GM23338 (cell line): Measurements from ENCODE around the gene GRIA1. TPM values are rescaled to one million over a fixed set of nuclear protein-coding genes. Genes with fewer than 3 reads are reported as not detected.

Experiments
- ATAC-seq: fragments of 200-7000 bp; cut with Tn5 transposase; 3 replicates; pipeline ENCODE4 v1.9.1; 2020
- DNase-seq: peaks from one replicate; pipeline ENCODE4 v3.0.0-alpha.2; 2015; ENCODE audit warnings: low spot score
- H2AFZ ChIP-seq: fragments of 200-600 bp; sonication (generic); 2 replicates; pipeline ENCODE4 v1.8.0; 2016; ENCODE audit warnings: antibody characterized with exemption, mild to moderate bottlenecking, moderate library complexity
- H3F3A ChIP-seq: fragments of 200-600 bp; sonication (generic); replicated peaks from 2 replicates; pipeline ENCODE4 v1.8.0; 2017; ENCODE audit warnings: antibody characterized with exemption, mixed run types, low read depth
- H3K27ac ChIP-seq: fragments of 200-600 bp; sonication (generic); 2 replicates; pipeline ENCODE4 v1.6.1; 2016; ENCODE audit warnings: low read depth
- H3K27me3 ChIP-seq: fragments of 200-600 bp; sonication (generic); 2 replicates; pipeline ENCODE4 v1.8.0; 2016; ENCODE audit warnings: mild to moderate bottlenecking, mixed run types, moderate library complexity; ENCODE audit not compliant: insufficient read depth
- H3K36me3 ChIP-seq: fragments of 200-600 bp; sonication (generic); 2 replicates; pipeline ENCODE4 v1.8.0; 2016; ENCODE audit warnings: mild to moderate bottlenecking; ENCODE audit not compliant: insufficient read depth
- H3K4me1 ChIP-seq: fragments of 200-600 bp; sonication (generic); 2 replicates; pipeline ENCODE4 v1.8.0; 2016; ENCODE audit warnings: mild to moderate bottlenecking, moderate library complexity; ENCODE audit not compliant: insufficient read depth
- H3K4me2 ChIP-seq: fragments of 200-600 bp; sonication (generic); 2 replicates; pipeline ENCODE4 v1.7.1; 2017; ENCODE audit warnings: mixed run types
- H3K4me3 ChIP-seq: fragments of 200-600 bp; sonication (generic); 2 replicates; pipeline ENCODE4 v1.6.1; 2016; ENCODE audit warnings: mixed run types
- H3K79me2 ChIP-seq: fragments of 200-600 bp; sonication (generic); replicated peaks from 2 replicates; pipeline ENCODE4 v1.8.0; 2017; ENCODE audit warnings: mild to moderate bottlenecking; ENCODE audit not compliant: insufficient read depth
- H3K9me2 ChIP-seq: fragments of 200-600 bp; sonication (generic); 2 replicates; pipeline ENCODE4 v1.8.0; 2017; ENCODE audit not compliant: insufficient read depth
- H4K20me1 ChIP-seq: fragments of 200-600 bp; sonication (generic); replicated peaks from 2 replicates; pipeline ENCODE4 v1.8.0; 2017; ENCODE audit warnings: mild to moderate bottlenecking; ENCODE audit not compliant: insufficient read depth
- H3K27ac Mint-ChIP-seq: 2 replicates; pipeline ENCODE4 v1.8.0; 2020; ENCODE audit warnings: inconsistent platforms, mild to moderate bottlenecking, moderate library complexity, mixed read lengths
- H3K27me3 Mint-ChIP-seq: 3 replicates; pipeline ENCODE4 v1.8.0; 2022; ENCODE audit warnings: low read depth, mild to moderate bottlenecking, moderate library complexity, mixed read lengths, inconsistent platforms; ENCODE audit not compliant: insufficient read depth, poor library complexity
- H3K36me3 Mint-ChIP-seq: 3 replicates; pipeline ENCODE4 v1.8.0; 2021; ENCODE audit warnings: low read depth, mild to moderate bottlenecking, inconsistent platforms, moderate library complexity, mixed read lengths
- H3K4me1 Mint-ChIP-seq: 3 replicates; pipeline ENCODE4 v1.8.0; 2020; ENCODE audit warnings: mild to moderate bottlenecking, inconsistent platforms, mixed read lengths
- H3K4me3 Mint-ChIP-seq: 3 replicates; pipeline ENCODE4 v1.8.0; 2021; ENCODE audit warnings: moderate library complexity, mild to moderate bottlenecking, inconsistent platforms, mixed read lengths
- H3K9me3 Mint-ChIP-seq: 3 replicates; pipeline ENCODE4 v1.8.0; 2020; ENCODE audit warnings: moderate library complexity, mild to moderate bottlenecking, inconsistent platforms, mixed read lengths
- CREB1 ChIP-seq: fragments of 250-450 bp; sonication (Bioruptor Pico); IDR thresholded peaks from 2 replicates; pipeline ENCODE4 v1.5.0; 2020; ENCODE audit warnings: low read depth, mild to moderate bottlenecking, moderate library complexity
- EZH2 ChIP-seq: fragments of 200-600 bp; sonication (generic); IDR thresholded peaks from one replicate; pipeline ENCODE4 v1.8.0; 2017; ENCODE audit warnings: antibody characterized with exemption, mild to moderate bottlenecking, low read depth; ENCODE audit not compliant: unreplicated experiment
- EZH2phosphoT487 ChIP-seq: fragments of 200-600 bp; sonication (generic); IDR thresholded peaks from one replicate; pipeline ENCODE4 v1.8.1; 2018; ENCODE audit warnings: antibody characterized with exemption; ENCODE audit not compliant: unreplicated experiment
- JUNB ChIP-seq: IDR thresholded peaks from one replicate; pipeline ENCODE4 v1.6.1; 2016; ENCODE audit warnings: antibody characterized with exemption; ENCODE audit not compliant: unreplicated experiment
- NANOG ChIP-seq: IDR thresholded peaks from 2 replicates; pipeline ENCODE4 v1.6.1; 2016; ENCODE audit warnings: antibody characterized with exemption, borderline replicate concordance
- POLR2AphosphoS5 ChIP-seq: IDR thresholded peaks from 2 replicates; pipeline ENCODE4 v1.6.1; 2016; ENCODE audit warnings: antibody characterized with exemption, low read depth
- STAT1 ChIP-seq: IDR thresholded peaks from one replicate; pipeline ENCODE4 v1.6.1; 2016; ENCODE audit warnings: antibody characterized with exemption; ENCODE audit not compliant: unreplicated experiment
- ZNF114 ChIP-seq: fragments of 250-450 bp; sonication (Bioruptor Pico); IDR thresholded peaks from 2 replicates; pipeline ENCODE4 v1.5.0; 2020; ENCODE audit warnings: mild to moderate bottlenecking, moderate library complexity
- ZNF331 ChIP-seq: fragments of 250-450 bp; sonication (Bioruptor Pico); IDR thresholded peaks from 2 replicates; pipeline ENCODE4 v1.5.0; 2020; ENCODE audit warnings: low read depth, mild to moderate bottlenecking, moderate library complexity
- polyA plus RNA-seq: library from polyadenylated mRNA; unstranded; fragments of >200 nt; fragmentation: Nextera tagmentation; extraction: Ambion mirVana; gene quantifications from 2 replicates; pipeline ENCODE4 v1.2.1, GENCODE V29; 2016
- total RNA-seq: library from RNA; depleted of rRNA; stranded (reverse); fragments of >200 nt; shearing (Covaris generic); gene quantifications from 2 replicates; pipeline ENCODE4 v1.2.3, GENCODE V29; 2014
- TF ChIP-seq, protein P1 (sequence below): IDR thresholded peaks from 2 replicates; pipeline ENCODE4 v1.6.1; 2016; ENCODE audit warnings: antibody characterized with exemption
- TF ChIP-seq, protein P2 (sequence below): IDR thresholded peaks from one replicate; pipeline ENCODE4 v1.6.1; 2018; ENCODE audit warnings: antibody characterized with exemption; ENCODE audit not compliant: unreplicated experiment
- TF ChIP-seq, protein P3 (sequence below): fragments of 250-450 bp; sonication (Bioruptor Pico); IDR thresholded peaks from 2 replicates; pipeline ENCODE4 v1.5.0; 2020; ENCODE audit warnings: mild to moderate bottlenecking, moderate library complexity
- TF ChIP-seq, protein P4 (sequence below), 2 experiments: fragments of 200-600 bp in 1 of 2; sonication (generic) in 1 of 2; conservative IDR thresholded peaks; 2 replicates each; pipeline versions ENCODE4 v1.5.1 to v1.6.1; 2016 to 2017; ENCODE audit warnings: antibody characterized with exemption in 2 of 2, low read depth in 2 of 2, mild to moderate bottlenecking in 2 of 2, moderate library complexity in 1 of 2

The GRIA1 gene
- total and polyA plus RNA-seq, 2 experiments from 2014 or later, result 1.0 to 1.7 TPM

DNA sequence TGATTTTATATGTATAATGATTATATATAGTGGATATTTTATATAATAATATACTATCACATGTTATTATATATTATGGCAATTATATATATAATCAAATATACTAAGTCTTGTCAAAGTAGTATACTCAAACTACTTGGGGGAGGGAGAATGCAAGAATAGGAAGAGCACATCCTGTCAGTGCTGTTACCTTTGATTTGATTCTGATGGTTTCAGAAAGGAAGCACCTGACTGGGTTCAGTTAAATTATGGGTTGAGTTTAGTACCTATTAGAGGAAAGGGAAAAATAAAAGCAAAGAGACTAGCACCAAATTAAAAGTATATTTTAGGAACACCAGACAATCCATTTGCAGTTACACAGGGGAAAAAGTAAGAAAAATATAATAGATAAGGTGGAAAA is 107.6 kb downstream of the GRIA1 start:
- no peak overlapping the region for H3K27ac Mint-ChIP-seq
- no peaks in the 10 kb centered on the region for H3K36me3 Mint-ChIP-seq
- H3K79me2 ChIP-seq, result no peaks in the 10 kb centered on the region
- no peak overlapping the region for H3K27ac ChIP-seq
- H3K4me1 Mint-ChIP-seq, result no peaks in the 10 kb centered on the region
- no peaks in the 10 kb centered on the region for H3K27me3 ChIP-seq
- no peak overlapping the region for H2AFZ ChIP-seq
- ATAC-seq (no peak), DNase-seq (no peak)
- H3F3A ChIP-seq, result no peaks in the 10 kb centered on the region
- no peak overlapping the region for H3K4me3 ChIP-seq
- H3K36me3 ChIP-seq, result no peaks in the 10 kb centered on the region
- no peak overlapping the region for H3K4me3 Mint-ChIP-seq
- H3K9me3 Mint-ChIP-seq, result no peaks in the 10 kb centered on the region
- no peaks in the 10 kb centered on the region for H3K9me2 ChIP-seq
- H3K4me2 ChIP-seq, result no peak overlapping the region
- peaks cover 6% of the 10 kb centered on the region for H3K27me3 Mint-ChIP-seq
- TF ChIP-seq JUNB (no peak), ZNF114 (no peak), EZH2 (no peak), POLR2AphosphoS5 (no peak), STAT1 (no peak), NANOG (no peak), CREB1 (CRISPR knock-in tag) (no peak), EZH2phosphoT487 (no peak), ZNF331 (CRISPR knock-in tag) (no peak)
- TF ChIP-seq, protein P1, sequence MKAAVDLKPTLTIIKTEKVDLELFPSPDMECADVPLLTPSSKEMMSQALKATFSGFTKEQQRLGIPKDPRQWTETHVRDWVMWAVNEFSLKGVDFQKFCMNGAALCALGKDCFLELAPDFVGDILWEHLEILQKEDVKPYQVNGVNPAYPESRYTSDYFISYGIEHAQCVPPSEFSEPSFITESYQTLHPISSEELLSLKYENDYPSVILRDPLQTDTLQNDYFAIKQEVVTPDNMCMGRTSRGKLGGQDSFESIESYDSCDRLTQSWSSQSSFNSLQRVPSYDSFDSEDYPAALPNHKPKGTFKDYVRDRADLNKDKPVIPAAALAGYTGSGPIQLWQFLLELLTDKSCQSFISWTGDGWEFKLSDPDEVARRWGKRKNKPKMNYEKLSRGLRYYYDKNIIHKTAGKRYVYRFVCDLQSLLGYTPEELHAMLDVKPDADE, result no peak
- TF ChIP-seq, protein P2, sequence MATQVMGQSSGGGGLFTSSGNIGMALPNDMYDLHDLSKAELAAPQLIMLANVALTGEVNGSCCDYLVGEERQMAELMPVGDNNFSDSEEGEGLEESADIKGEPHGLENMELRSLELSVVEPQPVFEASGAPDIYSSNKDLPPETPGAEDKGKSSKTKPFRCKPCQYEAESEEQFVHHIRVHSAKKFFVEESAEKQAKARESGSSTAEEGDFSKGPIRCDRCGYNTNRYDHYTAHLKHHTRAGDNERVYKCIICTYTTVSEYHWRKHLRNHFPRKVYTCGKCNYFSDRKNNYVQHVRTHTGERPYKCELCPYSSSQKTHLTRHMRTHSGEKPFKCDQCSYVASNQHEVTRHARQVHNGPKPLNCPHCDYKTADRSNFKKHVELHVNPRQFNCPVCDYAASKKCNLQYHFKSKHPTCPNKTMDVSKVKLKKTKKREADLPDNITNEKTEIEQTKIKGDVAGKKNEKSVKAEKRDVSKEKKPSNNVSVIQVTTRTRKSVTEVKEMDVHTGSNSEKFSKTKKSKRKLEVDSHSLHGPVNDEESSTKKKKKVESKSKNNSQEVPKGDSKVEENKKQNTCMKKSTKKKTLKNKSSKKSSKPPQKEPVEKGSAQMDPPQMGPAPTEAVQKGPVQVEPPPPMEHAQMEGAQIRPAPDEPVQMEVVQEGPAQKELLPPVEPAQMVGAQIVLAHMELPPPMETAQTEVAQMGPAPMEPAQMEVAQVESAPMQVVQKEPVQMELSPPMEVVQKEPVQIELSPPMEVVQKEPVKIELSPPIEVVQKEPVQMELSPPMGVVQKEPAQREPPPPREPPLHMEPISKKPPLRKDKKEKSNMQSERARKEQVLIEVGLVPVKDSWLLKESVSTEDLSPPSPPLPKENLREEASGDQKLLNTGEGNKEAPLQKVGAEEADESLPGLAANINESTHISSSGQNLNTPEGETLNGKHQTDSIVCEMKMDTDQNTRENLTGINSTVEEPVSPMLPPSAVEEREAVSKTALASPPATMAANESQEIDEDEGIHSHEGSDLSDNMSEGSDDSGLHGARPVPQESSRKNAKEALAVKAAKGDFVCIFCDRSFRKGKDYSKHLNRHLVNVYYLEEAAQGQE, result no peak
- TF ChIP-seq, protein P3, sequence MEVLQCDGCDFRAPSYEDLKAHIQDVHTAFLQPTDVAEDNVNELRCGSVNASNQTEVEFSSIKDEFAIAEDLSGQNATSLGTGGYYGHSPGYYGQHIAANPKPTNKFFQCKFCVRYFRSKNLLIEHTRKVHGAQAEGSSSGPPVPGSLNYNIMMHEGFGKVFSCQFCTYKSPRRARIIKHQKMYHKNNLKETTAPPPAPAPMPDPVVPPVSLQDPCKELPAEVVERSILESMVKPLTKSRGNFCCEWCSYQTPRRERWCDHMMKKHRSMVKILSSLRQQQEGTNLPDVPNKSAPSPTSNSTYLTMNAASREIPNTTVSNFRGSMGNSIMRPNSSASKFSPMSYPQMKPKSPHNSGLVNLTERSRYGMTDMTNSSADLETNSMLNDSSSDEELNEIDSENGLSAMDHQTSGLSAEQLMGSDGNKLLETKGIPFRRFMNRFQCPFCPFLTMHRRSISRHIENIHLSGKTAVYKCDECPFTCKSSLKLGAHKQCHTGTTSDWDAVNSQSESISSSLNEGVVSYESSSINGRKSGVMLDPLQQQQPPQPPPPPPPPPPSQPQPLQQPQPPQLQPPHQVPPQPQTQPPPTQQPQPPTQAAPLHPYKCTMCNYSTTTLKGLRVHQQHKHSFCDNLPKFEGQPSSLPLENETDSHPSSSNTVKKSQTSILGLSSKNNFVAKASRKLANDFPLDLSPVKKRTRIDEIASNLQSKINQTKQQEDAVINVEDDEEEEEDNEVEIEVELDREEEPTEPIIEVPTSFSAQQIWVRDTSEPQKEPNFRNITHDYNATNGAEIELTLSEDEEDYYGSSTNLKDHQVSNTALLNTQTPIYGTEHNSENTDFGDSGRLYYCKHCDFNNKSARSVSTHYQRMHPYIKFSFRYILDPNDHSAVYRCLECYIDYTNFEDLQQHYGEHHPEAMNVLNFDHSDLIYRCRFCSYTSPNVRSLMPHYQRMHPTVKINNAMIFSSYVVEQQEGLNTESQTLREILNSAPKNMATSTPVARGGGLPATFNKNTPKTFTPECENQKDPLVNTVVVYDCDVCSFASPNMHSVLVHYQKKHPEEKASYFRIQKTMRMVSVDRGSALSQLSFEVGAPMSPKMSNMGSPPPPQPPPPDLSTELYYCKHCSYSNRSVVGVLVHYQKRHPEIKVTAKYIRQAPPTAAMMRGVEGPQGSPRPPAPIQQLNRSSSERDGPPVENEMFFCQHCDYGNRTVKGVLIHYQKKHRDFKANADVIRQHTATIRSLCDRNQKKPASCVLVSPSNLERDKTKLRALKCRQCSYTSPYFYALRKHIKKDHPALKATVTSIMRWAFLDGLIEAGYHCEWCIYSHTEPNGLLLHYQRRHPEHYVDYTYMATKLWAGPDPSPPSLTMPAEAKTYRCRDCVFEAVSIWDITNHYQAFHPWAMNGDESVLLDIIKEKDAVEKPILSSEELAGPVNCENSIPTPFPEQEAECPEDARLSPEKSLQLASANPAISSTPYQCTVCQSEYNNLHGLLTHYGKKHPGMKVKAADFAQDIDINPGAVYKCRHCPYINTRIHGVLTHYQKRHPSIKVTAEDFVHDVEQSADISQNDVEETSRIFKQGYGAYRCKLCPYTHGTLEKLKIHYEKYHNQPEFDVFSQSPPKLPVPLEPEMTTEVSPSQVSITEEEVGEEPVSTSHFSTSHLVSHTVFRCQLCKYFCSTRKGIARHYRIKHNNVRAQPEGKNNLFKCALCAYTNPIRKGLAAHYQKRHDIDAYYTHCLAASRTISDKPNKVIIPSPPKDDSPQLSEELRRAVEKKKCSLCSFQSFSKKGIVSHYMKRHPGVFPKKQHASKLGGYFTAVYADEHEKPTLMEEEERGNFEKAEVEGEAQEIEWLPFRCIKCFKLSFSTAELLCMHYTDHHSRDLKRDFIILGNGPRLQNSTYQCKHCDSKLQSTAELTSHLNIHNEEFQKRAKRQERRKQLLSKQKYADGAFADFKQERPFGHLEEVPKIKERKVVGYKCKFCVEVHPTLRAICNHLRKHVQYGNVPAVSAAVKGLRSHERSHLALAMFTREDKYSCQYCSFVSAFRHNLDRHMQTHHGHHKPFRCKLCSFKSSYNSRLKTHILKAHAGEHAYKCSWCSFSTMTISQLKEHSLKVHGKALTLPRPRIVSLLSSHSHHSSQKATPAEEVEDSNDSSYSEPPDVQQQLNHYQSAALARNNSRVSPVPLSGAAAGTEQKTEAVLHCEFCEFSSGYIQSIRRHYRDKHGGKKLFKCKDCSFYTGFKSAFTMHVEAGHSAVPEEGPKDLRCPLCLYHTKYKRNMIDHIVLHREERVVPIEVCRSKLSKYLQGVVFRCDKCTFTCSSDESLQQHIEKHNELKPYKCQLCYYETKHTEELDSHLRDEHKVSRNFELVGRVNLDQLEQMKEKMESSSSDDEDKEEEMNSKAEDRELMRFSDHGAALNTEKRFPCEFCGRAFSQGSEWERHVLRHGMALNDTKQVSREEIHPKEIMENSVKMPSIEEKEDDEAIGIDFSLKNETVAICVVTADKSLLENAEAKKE (CRISPR knock-in tag), result no peak
- TF ChIP-seq, protein P4, sequence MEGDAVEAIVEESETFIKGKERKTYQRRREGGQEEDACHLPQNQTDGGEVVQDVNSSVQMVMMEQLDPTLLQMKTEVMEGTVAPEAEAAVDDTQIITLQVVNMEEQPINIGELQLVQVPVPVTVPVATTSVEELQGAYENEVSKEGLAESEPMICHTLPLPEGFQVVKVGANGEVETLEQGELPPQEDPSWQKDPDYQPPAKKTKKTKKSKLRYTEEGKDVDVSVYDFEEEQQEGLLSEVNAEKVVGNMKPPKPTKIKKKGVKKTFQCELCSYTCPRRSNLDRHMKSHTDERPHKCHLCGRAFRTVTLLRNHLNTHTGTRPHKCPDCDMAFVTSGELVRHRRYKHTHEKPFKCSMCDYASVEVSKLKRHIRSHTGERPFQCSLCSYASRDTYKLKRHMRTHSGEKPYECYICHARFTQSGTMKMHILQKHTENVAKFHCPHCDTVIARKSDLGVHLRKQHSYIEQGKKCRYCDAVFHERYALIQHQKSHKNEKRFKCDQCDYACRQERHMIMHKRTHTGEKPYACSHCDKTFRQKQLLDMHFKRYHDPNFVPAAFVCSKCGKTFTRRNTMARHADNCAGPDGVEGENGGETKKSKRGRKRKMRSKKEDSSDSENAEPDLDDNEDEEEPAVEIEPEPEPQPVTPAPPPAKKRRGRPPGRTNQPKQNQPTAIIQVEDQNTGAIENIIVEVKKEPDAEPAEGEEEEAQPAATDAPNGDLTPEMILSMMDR (conservative IDR thresholded peaks at IDR 0.05; ENCODE audit: low read depth in 2 of 2), result no peak
- no peaks in the 10 kb centered on the region for H3K4me1 ChIP-seq
- no peaks in the 10 kb centered on the region for H4K20me1 ChIP-seq
